Esophagus muscularis mucosa (tissue), 4 donors: ENCODE data around the gene TIMP2.

Source experiments
- EP300 ChIP-seq: sonication (generic); formaldehyde crosslinking; IDR thresholded peaks from one replicate; pipeline ENCODE4 v1.6.1; 2017; ENCODE audit warnings: antibody characterized with exemption
- POLR2A ChIP-seq: fragments of 450-650 bp; IDR thresholded peaks from one replicate; pipeline ENCODE4 v1.6.1; 2017; ENCODE audit warnings: antibody characterized with exemption, moderate library complexity, mild to moderate bottlenecking, low read depth
- POLR2AphosphoS5 ChIP-seq, 2 donors: sonication (generic); formaldehyde crosslinking; IDR thresholded peaks; one replicate each; pipeline ENCODE4 v1.6.1; 2017; ENCODE audit warnings: antibody characterized with exemption in 2 of 2
- TF ChIP-seq, protein P1 (sequence below), 3 experiments: fragments of 200-600 bp in 2 of 3; fragments of 450-650 bp in 1 of 3; sonication (generic) in 2 of 3; IDR thresholded peaks; one replicate each; pipeline ENCODE4 v1.5.1; 2017 to 2019; ENCODE audit warnings: antibody characterized with exemption in 3 of 3, mild to moderate bottlenecking in 2 of 3, moderate library complexity in 1 of 3

DNA sequence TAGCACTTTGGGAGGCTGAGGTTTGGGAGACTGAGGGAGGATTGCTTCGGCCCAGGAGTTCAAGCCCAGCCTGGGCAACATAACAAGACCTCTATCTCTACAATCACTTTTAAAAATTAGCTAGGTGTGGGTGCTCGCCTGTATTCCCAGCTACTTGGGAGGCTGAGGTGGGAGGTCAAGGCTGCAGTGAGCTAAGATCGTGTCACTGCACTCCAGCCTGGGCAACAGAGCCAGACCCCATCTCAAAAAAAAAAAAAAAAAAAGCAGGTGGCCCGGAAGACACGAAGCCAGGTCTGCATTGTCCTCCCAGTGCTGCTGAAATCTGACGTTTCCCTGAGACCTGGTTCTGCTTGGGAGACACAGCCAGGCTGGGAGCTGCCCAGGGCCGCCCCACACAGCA, 18.8 kb upstream of the TIMP2 start:
- TF ChIP-seq, protein P1, sequence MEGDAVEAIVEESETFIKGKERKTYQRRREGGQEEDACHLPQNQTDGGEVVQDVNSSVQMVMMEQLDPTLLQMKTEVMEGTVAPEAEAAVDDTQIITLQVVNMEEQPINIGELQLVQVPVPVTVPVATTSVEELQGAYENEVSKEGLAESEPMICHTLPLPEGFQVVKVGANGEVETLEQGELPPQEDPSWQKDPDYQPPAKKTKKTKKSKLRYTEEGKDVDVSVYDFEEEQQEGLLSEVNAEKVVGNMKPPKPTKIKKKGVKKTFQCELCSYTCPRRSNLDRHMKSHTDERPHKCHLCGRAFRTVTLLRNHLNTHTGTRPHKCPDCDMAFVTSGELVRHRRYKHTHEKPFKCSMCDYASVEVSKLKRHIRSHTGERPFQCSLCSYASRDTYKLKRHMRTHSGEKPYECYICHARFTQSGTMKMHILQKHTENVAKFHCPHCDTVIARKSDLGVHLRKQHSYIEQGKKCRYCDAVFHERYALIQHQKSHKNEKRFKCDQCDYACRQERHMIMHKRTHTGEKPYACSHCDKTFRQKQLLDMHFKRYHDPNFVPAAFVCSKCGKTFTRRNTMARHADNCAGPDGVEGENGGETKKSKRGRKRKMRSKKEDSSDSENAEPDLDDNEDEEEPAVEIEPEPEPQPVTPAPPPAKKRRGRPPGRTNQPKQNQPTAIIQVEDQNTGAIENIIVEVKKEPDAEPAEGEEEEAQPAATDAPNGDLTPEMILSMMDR (IDR thresholded peaks at IDR 0.05) = no peak
- TF ChIP-seq POLR2A = no peak
- no peak for TF ChIP-seq POLR2AphosphoS5 (IDR thresholded peaks at IDR 0.05)
- no peak for TF ChIP-seq EP300
